Stimulated activated CD4-positive, alpha-beta T cell treated with anti-CD3 and anti-CD28 coated beads, Interleukin-4, amount 100 ng/mL, for 48 hours (primary cell): Measurements from ENCODE around the gene MYO5C.

Source experiments
- DNase-seq, 2 donors: peaks; one replicate each; pipeline ENCODE4 v3.0.0-alpha.2; 2020; ENCODE audit warnings: low read depth in 2 of 2

The MYO5C gene

GRCh38 chr15:52150043-52150825 lies 145.4 kb downstream of the MYO5C start:
- no peak for DNase-seq

- DNase-seq: no peak
These were observed 147.2 kb downstream of the MYO5C start for GRCh38 chr15:52148403-52148802.

- no peak for DNase-seq
These were observed 148.8 kb downstream of the MYO5C start for GRCh38 chr15:52146776-52147175.

DNA sequence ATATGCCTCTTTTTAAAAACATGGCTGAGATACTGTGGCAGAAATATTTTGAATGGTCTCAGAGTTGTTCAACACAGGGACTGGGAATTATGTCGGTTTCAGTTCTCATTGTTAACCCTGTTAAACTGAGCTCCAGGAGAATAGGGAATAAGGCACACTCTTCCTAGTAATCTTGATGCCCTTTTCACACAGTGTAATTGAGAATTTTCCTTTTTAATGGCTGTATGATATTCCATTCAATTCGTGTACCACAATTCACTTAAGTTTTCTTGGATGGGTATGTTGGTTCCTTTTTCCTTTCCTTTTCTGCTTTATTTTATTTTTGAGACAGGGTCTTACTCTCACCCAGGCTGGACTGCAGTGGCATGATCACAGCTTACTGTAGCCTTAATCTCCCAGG lies 149.3 kb downstream of the MYO5C start:
- no peak for DNase-seq

- no peak for DNase-seq
These were observed 150.9 kb downstream of the MYO5C start for GRCh38 chr15:52144656-52145178.

DNA sequence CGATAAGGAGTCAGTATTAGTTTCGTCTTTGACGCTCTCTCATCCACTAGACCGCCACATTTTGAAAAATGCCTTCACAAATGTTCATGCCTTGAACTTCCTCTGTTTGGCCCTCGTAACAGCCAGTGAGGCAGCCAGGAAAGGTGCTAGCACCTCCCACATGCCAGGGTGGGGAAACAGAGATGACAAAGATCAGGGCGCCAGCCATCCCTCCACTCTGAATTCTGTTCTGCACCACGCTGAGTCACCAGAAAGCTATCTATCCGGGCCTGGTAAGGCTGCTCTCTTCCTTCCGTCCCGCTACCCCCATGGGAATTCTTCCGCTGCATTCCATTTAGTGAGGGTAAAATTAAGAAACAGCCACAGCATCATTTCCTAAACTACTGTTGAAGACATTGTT lies 151.7 kb downstream of the MYO5C start:
- DNase-seq: no peak
